ENCODE results near the gene MEX3B.
A peak's percentile ranks its signal among the peaks of the same experiment; 100 is the strongest.

MEX3B gene

DNA sequence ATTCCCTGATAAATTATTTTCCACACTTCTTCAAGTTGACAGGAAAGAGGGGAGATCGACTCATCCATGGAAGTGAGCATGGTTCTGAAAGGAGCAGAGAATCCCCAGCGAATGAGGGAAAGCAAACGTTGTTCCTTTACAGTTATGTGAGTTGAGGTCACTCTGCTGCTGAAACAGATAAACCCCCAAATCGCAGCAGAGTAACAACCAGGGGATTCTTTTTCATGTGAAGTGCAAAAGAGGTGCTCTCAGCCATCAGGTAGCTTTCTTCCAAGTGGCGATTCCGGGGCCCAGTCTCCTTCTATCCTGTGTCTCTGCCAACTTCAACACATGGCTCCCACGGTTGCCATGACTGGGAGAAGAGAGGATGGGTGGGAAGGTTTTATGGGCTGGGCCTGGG, 28.2 kb downstream of the MEX3B start:
- no peaks in the 10 kb centered on the region for H3K9me3 ChIP-seq (ENCODE audit: control insufficient read depth, insufficient read depth, low read depth, low read length)
- POLR2A ChIA-PET, result no interaction called here
- H3K36me3 ChIP-seq (ENCODE audit: control insufficient read depth in 2 of 2, insufficient read depth in 1 of 2, low read length in 2 of 2), result no peaks in the 10 kb centered on the region
- TF ChIP-seq, protein P1, sequence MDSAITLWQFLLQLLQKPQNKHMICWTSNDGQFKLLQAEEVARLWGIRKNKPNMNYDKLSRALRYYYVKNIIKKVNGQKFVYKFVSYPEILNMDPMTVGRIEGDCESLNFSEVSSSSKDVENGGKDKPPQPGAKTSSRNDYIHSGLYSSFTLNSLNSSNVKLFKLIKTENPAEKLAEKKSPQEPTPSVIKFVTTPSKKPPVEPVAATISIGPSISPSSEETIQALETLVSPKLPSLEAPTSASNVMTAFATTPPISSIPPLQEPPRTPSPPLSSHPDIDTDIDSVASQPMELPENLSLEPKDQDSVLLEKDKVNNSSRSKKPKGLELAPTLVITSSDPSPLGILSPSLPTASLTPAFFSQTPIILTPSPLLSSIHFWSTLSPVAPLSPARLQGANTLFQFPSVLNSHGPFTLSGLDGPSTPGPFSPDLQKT (IDR thresholded peaks at IDR 0.05; ENCODE audit: borderline replicate concordance, low read depth, low read length), result no peak
- peaks cover 14% of the 10 kb centered on the region for H3K4me1 ChIP-seq (ENCODE audit: control insufficient read depth, insufficient read depth, low read length)
- CTCF ChIA-PET, result no interaction called here
- H3K27ac ChIP-seq (ENCODE audit: extremely low read depth, low read depth, low read length), result no peak overlapping the region
- no peak overlapping the region for H3K4me3 ChIP-seq (ENCODE audit: low read depth, low read length)

DNA sequence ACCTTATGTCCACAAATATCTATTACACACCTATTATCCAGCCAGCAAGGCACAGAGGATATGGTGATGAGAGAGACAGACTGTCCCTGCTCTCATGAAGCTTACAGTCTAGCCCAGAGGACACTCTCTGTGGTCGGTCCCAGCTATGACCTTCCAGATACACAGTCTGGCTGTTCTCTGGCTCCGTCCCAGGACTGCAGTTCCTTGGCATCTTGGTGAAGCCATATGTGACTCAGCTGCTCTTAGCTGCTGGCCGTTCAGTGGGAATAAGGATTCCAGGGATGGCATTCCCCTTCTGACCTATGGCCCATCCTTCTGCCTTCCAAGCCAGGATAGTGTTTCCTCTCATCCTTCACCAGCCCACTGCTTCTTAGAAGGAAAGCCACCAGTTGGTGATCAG, 30.8 kb downstream of the MEX3B start:
- Histone ChIP-seq H3K4me3 (ENCODE audit: low read depth, low read length) (no peak overlapping the region), H3K4me1 (ENCODE audit: control insufficient read depth, insufficient read depth, low read length) (no peaks in the 10 kb centered on the region), H3K36me3 (ENCODE audit: control insufficient read depth in 2 of 2, insufficient read depth in 1 of 2, low read length in 2 of 2) (no peaks in the 10 kb centered on the region), H3K9me3 (ENCODE audit: control insufficient read depth, insufficient read depth, low read depth, low read length) (no peaks in the 10 kb centered on the region), H3K27ac (ENCODE audit: extremely low read depth, low read depth, low read length) (no peak overlapping the region)
- CTCF ChIA-PET, result no interaction called here
- TF ChIP-seq ZBTB20 (tag by site-specific recombination; IDR thresholded peaks at IDR 0.05), result no peak
- no peak for TF ChIP-seq ZFP37 (tag by site-specific recombination; IDR thresholded peaks at IDR 0.05)
- TF ChIP-seq SETDB1 (IDR thresholded peaks at IDR 0.05; ENCODE audit: insufficient read length, low read length), result peak; percentile 38
- POLR2A ChIA-PET, result no interaction called here

DNA sequence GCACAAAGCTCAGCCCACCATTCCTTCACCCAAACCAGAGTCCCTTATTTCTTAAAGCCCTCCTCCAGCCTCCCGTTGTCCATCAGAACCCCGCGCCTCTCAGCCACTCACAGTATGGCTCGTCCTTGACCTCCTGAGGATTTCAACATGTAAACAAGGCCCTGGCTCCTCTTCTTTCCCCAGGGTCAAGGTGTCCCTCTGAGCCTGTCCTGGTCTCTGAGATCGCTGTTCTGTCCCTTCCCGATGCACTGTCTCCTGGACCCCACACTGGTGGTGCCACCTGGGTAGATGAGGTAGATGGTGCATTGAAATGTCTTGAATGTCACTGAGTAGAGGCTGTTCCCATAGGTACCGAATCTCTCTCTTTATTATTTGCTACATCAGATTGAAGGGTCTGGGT, 32.9 kb downstream of the MEX3B start:
- no peak for TF ChIP-seq FEZF1 (tag by site-specific recombination; IDR thresholded peaks at IDR 0.05)
- no peak for TF ChIP-seq ZNF792 (tag by site-specific recombination; IDR thresholded peaks at IDR 0.05)
- no peak for TF ChIP-seq TRIM28 (IDR thresholded peaks at IDR 0.05; ENCODE audit: borderline replicate concordance, low read length)
- TF ChIP-seq ZNF221 (tag by site-specific recombination; IDR thresholded peaks at IDR 0.05; ENCODE audit: borderline replicate concordance), result no peak
- TF ChIP-seq ZNF16 (tag by site-specific recombination; IDR thresholded peaks at IDR 0.05; ENCODE audit: low read depth), result no peak
- TF ChIP-seq ZSCAN30 (tag by site-specific recombination; IDR thresholded peaks at IDR 0.05), result no peak
- TF ChIP-seq, protein P2, sequence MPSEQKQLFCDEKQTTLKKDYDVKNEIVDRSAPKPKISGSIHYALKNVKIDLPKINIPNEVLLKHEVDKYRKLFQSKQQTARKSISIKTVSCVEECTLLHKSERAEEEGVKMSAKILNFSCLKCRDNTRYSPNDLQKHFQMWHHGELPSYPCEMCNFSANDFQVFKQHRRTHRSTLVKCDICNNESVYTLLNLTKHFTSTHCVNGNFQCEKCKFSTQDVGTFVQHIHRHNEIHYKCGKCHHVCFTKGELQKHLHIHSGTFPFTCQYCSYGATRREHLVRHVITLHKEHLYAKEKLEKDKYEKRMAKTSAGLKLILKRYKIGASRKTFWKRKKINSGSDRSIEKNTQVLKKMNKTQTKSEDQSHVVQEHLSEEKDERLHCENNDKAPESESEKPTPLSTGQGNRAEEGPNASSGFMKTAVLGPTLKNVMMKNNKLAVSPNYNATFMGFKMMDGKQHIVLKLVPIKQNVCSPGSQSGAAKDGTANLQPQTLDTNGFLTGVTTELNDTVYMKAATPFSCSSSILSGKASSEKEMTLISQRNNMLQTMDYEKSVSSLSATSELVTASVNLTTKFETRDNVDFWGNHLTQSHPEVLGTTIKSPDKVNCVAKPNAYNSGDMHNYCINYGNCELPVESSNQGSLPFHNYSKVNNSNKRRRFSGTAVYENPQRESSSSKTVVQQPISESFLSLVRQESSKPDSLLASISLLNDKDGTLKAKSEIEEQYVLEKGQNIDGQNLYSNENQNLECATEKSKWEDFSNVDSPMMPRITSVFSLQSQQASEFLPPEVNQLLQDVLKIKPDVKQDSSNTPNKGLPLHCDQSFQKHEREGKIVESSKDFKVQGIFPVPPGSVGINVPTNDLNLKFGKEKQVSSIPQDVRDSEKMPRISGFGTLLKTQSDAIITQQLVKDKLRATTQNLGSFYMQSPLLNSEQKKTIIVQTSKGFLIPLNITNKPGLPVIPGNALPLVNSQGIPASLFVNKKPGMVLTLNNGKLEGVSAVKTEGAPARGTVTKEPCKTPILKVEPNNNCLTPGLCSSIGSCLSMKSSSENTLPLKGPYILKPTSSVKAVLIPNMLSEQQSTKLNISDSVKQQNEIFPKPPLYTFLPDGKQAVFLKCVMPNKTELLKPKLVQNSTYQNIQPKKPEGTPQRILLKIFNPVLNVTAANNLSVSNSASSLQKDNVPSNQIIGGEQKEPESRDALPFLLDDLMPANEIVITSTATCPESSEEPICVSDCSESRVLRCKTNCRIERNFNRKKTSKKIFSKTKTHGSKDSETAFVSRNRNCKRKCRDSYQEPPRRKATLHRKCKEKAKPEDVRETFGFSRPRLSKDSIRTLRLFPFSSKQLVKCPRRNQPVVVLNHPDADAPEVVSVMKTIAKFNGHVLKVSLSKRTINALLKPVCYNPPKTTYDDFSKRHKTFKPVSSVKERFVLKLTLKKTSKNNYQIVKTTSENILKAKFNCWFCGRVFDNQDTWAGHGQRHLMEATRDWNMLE (tag by site-specific recombination; conservative IDR thresholded peaks at IDR 0.05; ENCODE audit: low read depth), result no peak
- TF ChIP-seq ZNF335 (tag by site-specific recombination; conservative IDR thresholded peaks at IDR 0.05), result no peak
- no peak for TF ChIP-seq ZNF133 (tag by site-specific recombination; IDR thresholded peaks at IDR 0.05)
- no peak for TF ChIP-seq ZNF843 (tag by site-specific recombination; IDR thresholded peaks at IDR 0.05)
- TF ChIP-seq ZNF658 (tag by site-specific recombination; IDR thresholded peaks at IDR 0.05), result no peak
- Histone ChIP-seq H3K36me3 (ENCODE audit: control insufficient read depth in 2 of 2, insufficient read depth in 1 of 2, low read length in 2 of 2) (no peaks in the 10 kb centered on the region), H3K9me3 (ENCODE audit: control insufficient read depth, insufficient read depth, low read depth, low read length) (no peaks in the 10 kb centered on the region), H3K27ac (ENCODE audit: extremely low read depth, low read depth, low read length) (no peak overlapping the region), H3K4me1 (ENCODE audit: control insufficient read depth, insufficient read depth, low read length) (no peaks in the 10 kb centered on the region), H3K4me3 (ENCODE audit: low read depth, low read length) (no peak overlapping the region)
- CTCF ChIA-PET, result no interaction called here
- POLR2A ChIA-PET, result no interaction called here

Data from HEK293 (cell line).